ENCODE measurements around the gene PROSER3. TPM values are rescaled to one million over a fixed set of nuclear protein-coding genes. Genes with fewer than 3 reads are reported as not detected.

The PROSER3 gene
- polyA plus RNA-seq, 1 donor (not counting 4 experiments of a cell fraction or from before 2014, with no cell fraction given) = 5.5 TPM

- TF ChIP-seq CTCF (optimal IDR thresholded peaks at IDR 0.05 in 1 of 3, IDR thresholded peaks at IDR 0.05 in 1 of 3, conservative IDR thresholded peaks at IDR 0.05 in 1 of 3; ENCODE audit: extremely low read depth in 1 of 3, insufficient read depth in 2 of 3, low read length in 3 of 3) (no peak), EZH2 (IDR thresholded peaks at IDR 0.05; ENCODE audit: low read length) (no peak)
- Histone ChIP-seq H3K4me2 (ENCODE audit: control insufficient read depth, extremely low read depth, insufficient read depth, low read depth, low read length) (no peak overlapping the region), H3K9ac (ENCODE audit: control insufficient read depth, extremely low read depth, insufficient read depth, low read length) (no peak overlapping the region), H3K27ac (ENCODE audit: control insufficient read depth, insufficient read depth, low read length) (no peak overlapping the region), H4K20me1 (ENCODE audit: control insufficient read depth, extremely low read depth, insufficient read depth, low read length) (no peaks in the 10 kb centered on the region), H3K4me3 (ENCODE audit: control insufficient read depth in 2 of 3, extremely low read depth in 1 of 3, insufficient read depth in 2 of 3, low read depth in 1 of 3, low read length in 3 of 3) (no peak overlapping the region), H3K4me1 (ENCODE audit: control insufficient read depth, extremely low read depth, insufficient read depth, low read length) (peaks cover 12% of the 10 kb centered on the region), H3K9me1 (ENCODE audit: control insufficient read depth, extremely low read depth, insufficient read depth, low read length) (no peaks in the 10 kb centered on the region), H2AFZ (ENCODE audit: control insufficient read depth, low read length) (no peak overlapping the region), H3K9me3 (ENCODE audit: control insufficient read depth, low read depth, low read length) (no peaks in the 10 kb centered on the region), H3K79me2 (ENCODE audit: control insufficient read depth, insufficient read depth, low read length) (no peaks in the 10 kb centered on the region), H3K27me3 (ENCODE audit: control insufficient read depth, extremely low read depth, insufficient read depth, low read length) (no peaks in the 10 kb centered on the region), H3K36me3 (ENCODE audit: control insufficient read depth in 2 of 2, extremely low read depth in 1 of 2, insufficient read depth in 2 of 2, low read length in 2 of 2) (no peaks in the 10 kb centered on the region)
- dilution Hi-C loops (cut with MboI; ENCODE audit: extremely low pct_ligation_motif_present, low sequenced_read_pairs) = no loop called here
- FAIRE-seq (no peak), DNase-seq (ENCODE audit: low read depth, low spot score) (no peak)
Observed at GRCh38 chr19:35710784-35711723, 46.9 kb upstream of the PROSER3 start.

GRCh38 chr19:35712567-35713505 is 45.1 kb upstream of the PROSER3 start:
- dilution Hi-C loops (cut with MboI; ENCODE audit: extremely low pct_ligation_motif_present, low sequenced_read_pairs) = no loop called here
- no peaks in the 10 kb centered on the region for H4K20me1 ChIP-seq (ENCODE audit: control insufficient read depth, extremely low read depth, insufficient read depth, low read length)

More at GRCh38 chr19:35712567-35713505, 45.1 kb upstream of the PROSER3 start:
- Histone ChIP-seq H3K79me2 (ENCODE audit: control insufficient read depth, insufficient read depth, low read length) (no peaks in the 10 kb centered on the region), H3K9me1 (ENCODE audit: control insufficient read depth, extremely low read depth, insufficient read depth, low read length) (no peaks in the 10 kb centered on the region), H3K4me1 (ENCODE audit: control insufficient read depth, extremely low read depth, insufficient read depth, low read length) (peaks cover 20% of the 10 kb centered on the region), H2AFZ (ENCODE audit: control insufficient read depth, low read length) (no peak overlapping the region), H3K4me2 (ENCODE audit: control insufficient read depth, extremely low read depth, insufficient read depth, low read depth, low read length) (no peak overlapping the region), H3K4me3 (ENCODE audit: control insufficient read depth in 2 of 3, extremely low read depth in 1 of 3, insufficient read depth in 2 of 3, low read depth in 1 of 3, low read length in 3 of 3) (no peak overlapping the region), H3K9ac (ENCODE audit: control insufficient read depth, extremely low read depth, insufficient read depth, low read length) (no peak overlapping the region), H3K27ac (ENCODE audit: control insufficient read depth, insufficient read depth, low read length) (no peak overlapping the region), H3K9me3 (ENCODE audit: control insufficient read depth, low read depth, low read length) (no peaks in the 10 kb centered on the region), H3K27me3 (ENCODE audit: control insufficient read depth, extremely low read depth, insufficient read depth, low read length) (no peaks in the 10 kb centered on the region), H3K36me3 (ENCODE audit: control insufficient read depth in 2 of 2, extremely low read depth in 1 of 2, insufficient read depth in 2 of 2, low read length in 2 of 2) (no peaks in the 10 kb centered on the region)
- FAIRE-seq = no peak
- TF ChIP-seq CTCF (optimal IDR thresholded peaks at IDR 0.05 in 1 of 3, IDR thresholded peaks at IDR 0.05 in 1 of 3, conservative IDR thresholded peaks at IDR 0.05 in 1 of 3; ENCODE audit: extremely low read depth in 1 of 3, insufficient read depth in 2 of 3, low read length in 3 of 3) (no peak), EZH2 (IDR thresholded peaks at IDR 0.05; ENCODE audit: low read length) (no peak)
- no peak for DNase-seq (ENCODE audit: low read depth, low spot score)

Measured in keratinocyte (primary cell).